Activated CD8-positive, alpha-beta memory T cell treated with anti-CD3 and anti-CD28 coated beads for 48 hours (primary cell): ENCODE data around the gene MYOF.
"Not testable (repeated sequence)": the region's sequence is repeated elsewhere in the genome, so short reads cannot be mapped to it uniquely, and the experiment has no call there.

ENCODE experiments used
- DNase-seq, 3 experiments: peaks; one replicate each; pipeline ENCODE4 v3.0.0-alpha.2; 2020; ENCODE audit warnings: low read depth in 2 of 3, low spot score in 2 of 3

The MYOF gene

DNA sequence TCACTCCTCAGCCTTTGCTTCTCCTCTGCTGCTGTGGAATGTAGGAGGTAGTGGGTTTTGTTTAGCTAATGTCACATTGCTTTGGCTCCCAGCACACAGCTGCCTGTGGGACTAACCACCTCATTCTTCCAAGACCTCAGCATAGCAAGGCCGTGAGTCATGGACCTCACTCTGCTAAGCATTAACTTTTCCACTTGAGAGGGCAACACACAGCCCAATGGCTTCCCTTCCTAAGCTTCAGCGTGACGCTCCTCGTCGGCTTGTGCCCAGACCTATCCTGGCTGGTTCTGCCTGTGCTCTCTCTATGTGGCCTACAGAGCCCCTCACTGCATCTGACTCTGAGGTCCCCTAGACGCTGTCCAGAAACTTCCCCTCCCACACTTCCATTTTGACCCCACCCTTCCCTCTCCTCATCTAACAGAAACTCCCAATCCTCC, 23.3 kb downstream of the MYOF start:
- DNase-seq, result no peak

DNA sequence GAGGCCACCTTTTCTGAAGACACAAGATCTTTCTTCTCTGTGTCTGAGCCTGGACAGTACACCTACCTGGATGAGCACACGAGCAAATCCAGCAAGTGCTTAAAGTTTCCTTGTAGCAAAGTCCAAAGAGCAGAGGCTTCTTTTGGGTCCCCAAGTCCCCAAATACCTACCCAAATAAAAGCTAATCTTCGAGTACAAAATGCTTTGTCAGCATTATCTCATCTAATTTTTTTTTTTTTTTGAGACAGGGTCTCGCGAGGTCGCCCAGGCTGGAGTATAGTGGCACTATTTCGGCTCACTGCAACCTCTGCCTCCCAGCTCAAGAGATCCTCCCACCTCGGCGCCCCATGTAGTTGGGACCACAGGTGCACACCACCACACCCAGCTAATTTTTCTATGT, 24.6 kb downstream of the MYOF start:
- DNase-seq, result no peak

DNA sequence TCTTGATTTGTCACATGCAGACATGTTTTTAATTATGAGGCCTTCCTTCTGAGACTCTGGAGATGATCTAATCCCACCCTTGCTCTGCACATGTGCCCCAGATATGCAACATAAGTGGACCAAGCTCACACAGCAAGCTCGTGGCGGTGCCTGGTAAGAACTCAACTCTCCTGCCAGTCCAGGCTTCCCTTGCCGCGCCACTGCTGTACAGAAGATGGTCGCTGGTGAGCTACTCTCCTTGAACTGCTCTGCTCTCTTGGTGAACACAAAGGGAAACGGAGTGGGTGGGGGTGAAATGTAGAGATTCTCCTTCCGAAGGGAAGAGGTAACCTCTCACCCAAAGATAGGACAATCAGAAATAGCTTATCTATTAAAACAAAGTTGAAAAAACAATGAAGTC, 25.7 kb downstream of the MYOF start:
- DNase-seq, result no peak

DNA sequence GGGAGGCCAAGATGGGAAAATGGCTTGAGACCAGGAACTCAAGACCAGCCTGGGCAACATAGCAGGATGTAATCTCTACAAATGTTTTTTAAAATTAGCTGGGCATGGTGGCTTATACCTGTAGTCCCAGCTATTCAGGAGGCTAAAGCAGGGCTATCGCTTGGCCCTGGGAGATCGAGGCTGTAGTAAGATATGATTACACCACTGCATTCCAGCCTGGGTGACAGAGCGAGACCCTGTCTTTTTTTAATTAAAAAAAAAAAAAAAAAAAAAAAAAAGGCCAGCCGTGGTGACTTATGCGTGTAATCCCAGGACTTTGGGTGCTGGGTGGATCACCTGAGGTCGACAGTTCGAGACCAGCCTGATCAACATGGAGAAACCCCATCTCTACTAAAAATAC, 27.4 kb downstream of the MYOF start:
- no peak for DNase-seq

DNA sequence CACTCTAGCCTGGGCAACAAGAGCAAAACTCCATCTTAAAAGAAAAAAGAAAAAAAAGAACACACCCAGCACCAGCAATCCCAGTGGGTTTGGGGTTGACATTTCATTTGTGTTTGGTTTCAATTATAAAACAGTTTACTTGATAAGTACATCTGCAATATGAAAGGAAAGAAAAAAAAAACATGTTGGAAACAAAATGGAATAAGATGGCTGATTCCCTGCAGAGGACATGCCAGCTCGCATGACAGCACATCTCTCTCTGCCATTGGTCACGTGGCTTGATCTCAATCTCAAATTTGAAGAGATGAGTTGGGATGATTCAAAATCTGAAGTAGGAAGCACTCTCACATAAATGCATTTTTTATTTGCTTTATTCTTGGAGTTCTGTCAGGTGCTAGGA, 28.0 kb downstream of the MYOF start:
- DNase-seq, result no peak

DNA sequence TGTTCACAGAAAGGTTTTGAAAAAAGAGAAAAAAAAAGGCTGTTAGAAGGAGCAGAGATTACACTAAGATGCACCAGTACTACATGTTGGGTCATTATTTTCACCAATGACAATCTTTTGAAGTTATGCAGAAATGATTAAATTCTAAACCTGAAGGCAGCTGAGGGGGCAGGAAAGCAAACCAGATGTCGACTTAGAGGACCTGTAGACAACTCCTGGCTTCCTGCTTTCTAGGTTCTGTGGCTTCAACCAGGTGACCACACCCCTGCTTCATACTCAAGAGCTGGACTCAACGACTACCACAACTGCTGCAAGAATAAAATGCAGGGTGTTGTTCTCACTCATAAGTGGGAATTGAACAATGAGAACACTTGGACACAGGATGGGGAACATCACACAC, 30.0 kb downstream of the MYOF start:
- no peak for DNase-seq

DNA sequence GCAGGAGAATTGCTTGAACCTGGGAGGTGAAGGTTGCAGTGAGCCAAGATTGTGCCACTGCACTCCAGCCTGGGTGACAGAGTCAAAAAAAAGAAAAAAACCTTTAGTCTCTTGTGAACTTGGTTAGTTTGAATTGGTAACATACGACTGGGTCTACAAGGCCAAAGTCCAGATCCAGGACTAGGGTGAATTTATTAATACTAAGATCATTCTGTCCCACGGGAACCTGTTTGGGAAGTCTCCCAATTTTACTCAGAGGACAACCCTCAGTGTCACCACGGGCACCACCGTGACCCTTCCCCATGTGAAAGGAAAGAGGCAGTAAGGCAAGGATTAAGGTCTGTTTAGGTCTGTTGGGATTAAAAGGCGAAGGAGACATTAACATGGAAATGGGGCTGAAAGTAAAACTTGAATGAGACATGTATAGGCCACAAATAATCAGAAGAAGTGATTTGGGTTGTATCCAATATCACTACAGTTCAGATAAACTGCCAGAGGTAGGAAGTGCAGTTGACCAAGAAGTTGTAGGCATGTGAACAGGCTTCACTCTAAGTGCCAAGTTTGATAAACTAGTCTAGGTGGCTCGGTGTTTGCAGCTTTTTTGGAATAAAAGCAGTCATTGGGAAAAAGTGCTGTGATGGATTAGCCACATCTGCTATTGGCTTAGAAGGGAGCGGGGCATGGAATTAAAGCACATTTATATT, 30.7 kb downstream of the MYOF start:
- DNase-seq, result no peak

DNA sequence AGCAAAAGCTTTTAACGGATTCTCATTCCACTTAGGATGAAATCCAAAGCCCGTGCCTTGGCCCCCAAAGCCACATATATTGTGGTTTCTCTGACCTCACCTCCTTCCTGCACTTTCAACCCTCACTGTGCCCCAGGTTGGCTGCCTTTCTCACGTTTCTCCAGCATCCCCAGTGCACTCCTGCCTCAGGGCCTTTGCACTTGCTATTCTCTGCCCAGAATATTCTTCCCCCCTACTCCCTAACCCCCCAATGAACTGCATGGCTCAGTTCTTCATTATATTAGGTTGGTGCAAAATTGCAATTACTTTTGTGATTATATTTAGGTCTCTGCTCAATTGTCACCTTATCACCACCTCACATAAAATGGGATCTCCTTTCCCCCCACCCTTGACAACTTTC, 34.2 kb downstream of the MYOF start:
- no peak for DNase-seq

DNA sequence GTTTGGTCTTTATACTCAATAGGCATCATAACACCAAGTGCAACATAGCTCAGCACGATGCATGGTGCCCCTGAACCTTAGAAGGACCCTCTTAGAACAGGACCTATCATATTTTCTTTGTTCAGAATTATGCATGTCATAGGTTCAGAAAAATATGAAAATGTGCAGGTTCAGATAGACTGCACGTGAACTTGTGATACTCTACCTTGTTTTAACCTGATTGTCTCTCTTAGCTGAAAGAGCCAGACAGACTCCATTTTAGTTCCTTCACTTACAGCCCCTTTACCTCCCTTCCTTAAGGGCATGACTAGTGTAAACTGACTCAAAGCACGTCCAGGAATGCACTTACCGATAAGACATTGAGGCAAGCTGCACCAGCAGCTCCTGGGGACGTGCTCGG, 35.1 kb downstream of the MYOF start:
- no peak for DNase-seq

DNA sequence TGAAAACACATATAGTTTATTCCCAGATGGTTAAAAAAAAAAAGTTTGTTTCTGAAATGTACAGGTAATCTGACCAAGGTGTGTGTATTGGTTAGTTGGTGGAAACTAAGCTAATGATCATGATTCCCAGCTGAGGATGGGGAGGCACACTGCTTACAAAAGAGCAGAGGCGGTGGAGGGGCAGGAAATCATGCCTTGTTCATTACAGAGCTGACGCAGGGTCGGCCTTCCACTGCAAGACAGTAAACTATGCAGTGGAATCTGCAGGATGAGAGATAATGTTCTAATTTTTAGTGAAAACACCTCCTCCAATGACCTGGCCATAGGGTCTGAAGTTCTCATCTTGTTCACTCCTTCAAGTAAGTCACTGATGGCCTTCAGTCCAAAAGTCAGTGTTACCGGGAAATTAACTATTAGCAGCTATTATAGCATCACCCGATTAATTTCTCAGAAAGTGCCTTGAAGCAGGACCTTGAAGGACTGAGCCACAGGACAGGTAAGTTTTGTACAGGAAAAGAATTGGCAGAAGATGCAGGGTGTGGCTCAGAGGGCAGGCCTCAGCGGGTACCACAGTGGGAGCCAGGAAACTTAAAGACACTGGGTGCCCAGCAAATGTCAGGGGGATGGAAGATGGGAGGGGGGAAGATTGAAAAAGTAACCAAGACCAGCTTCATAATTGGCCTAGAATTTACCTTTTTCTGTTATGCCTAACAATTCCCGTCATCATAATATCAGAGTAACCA, 36.0 kb downstream of the MYOF start:
- DNase-seq, result no peak

DNA sequence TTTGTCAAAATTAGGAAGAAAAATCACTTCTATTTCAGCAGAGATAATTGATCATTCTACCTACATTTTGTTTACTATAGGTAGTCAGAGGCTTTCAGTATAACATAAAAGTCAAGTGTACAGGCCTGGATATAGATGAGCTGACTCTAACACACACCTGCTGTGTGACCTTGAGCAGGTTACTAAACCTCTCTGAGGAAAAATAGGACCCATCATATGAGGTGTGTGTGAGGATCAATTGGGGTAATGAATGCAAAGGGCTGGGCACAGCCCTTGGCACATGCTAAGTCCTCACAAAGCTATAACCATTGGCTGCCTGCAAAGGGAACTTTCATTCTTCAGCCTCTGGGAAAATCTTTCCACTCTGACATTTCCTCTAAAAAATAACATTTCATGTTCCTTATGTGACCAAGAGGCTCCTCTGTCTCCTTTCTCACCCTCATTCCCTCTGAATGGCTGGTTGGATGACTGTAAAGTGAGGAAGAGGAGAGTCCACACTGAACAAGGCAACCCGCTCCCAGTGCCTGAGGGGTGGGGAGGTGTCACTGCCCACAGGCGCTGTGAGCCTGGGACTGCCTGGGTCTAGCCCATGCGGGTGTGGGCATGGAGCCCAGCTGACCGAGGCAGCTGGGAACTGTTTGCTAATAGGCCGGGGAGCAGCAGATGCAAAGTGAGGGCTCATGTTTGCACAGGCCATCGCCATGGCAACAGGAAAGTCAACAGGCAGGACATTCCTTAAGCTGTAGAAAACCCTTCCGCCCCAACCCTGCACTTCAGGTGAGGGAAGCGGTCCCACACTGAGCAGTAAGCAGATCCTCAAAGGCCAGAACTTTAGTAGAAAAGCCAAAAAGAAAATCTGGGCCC, 36.8 kb downstream of the MYOF start:
- DNase-seq, result no peak

DNA sequence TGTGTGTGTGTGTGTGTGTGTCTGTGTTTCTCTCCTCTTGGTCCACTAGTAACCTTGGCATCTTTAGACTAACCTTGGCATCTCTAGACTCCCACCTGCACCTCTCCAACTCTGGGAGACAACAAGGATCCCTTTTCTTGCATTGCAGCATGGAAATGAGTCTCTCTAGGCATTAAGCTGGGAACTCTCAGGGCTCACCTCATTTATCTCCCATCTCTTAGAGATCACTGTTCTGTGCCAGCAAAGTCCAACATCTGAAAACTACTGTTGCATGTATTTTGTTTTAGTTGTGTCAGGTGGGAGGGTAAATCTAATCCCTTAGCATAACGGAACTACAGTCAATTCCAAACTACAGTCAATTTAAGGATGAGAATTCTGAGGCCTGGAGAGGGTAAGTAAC, 38.7 kb downstream of the MYOF start:
- DNase-seq, result no peak

DNA sequence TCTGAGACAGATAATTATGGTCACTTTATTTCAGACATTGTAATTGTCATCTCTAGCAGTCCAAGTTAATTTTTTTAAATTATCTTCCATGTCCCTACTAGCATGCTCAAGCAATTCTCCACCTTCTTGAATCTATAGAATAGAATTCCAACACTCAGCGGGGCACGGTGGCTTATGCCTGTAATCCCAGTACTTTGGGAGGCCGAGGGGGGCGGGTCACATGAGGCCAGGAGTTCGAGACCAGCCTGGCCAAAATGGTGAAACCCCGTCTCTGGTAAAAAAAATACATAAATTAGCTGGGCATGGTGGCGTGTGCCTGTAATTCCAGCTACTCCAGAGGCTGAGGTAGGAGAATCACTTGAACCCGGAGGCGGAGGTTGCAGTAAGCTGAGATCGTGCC, 39.4 kb downstream of the MYOF start:
- not testable (repeated sequence) for DNase-seq

DNA sequence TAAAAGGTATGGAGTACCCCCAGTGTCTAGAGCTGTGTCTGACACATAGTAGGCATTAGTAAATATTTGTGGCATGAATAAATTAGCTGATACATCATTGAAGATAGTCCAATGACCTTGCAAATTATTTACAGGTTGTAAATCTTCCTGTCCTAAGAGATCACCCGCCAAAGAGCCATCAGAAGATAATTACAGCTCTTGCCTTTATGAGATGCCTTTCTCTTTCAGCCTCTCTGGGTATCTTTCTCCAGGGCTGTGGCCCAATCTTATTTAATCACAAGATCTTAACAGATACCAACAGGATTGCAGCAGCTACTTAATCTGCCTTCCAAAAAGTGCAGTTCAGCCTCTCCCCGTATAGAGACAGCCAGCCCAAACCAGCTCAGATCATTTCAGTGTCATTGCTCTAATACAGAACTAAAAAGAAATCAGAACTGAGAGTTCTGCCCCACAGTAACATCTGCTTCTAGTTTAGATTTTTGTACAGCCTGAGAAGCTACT, 41.5 kb downstream of the MYOF start:
- DNase-seq, result no peak

DNA sequence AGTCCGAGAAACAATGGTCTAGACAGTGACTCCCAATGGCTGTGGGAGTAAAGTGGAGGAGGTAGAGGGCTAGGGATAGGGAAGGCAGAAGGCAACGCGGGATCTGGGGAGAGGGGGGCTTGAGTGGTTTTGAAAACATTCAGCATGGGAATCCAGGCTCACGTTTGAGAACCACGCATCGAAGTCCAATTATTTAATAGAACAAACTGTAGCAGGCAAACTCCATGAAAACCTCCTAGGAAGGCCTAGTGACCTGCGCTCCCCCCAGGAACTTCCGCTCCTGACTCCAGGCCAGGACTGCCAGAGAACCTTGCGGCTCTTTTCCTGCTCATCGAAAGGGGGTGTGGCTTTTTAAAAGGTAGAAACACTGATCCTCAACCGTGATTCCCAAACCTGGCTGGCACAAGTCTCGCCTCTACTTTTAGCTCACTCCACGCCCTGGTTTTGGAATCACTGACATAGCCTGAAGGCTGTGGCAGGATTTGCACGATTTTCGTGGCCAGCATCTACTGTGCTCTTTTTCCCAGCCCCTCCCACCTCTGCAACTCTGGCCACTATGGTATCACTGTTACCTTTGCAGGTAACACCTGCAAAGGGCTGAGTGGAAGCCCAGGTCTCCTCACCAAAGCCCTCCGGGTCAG, 43.4 kb downstream of the MYOF start:
- no peak for DNase-seq

DNA sequence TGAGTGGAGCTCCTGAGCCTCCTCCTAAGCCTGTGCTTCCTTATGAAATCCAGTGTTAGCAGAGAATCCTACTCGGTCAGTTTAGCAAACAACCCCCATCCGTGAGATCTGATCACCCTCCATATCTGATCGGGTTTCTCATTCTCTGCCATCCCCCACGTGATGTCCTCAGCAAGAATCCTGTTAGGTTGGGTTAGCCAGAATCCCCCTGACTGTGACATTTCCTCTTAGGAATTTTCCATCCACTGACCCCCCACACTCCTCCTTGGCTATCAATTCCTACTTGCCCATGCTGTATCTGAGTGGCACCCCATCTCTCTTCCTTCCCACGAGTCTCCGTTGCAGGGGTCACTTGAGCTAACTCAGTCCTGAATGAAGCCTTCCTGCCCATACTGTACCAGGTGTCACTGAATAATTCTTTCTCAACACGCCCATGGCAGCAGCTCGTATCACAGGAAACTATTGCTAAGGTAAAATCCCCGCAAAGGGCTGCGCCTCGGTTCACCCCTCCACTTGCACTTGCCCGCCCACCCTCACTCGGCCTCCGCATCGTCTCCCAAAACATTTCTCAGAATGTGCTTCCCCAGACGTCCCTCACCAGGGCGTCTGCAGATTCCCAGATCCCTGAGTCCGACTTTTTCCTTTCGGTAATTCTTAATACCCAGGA, 44.1 kb downstream of the MYOF start:
- DNase-seq, result no peak

DNA sequence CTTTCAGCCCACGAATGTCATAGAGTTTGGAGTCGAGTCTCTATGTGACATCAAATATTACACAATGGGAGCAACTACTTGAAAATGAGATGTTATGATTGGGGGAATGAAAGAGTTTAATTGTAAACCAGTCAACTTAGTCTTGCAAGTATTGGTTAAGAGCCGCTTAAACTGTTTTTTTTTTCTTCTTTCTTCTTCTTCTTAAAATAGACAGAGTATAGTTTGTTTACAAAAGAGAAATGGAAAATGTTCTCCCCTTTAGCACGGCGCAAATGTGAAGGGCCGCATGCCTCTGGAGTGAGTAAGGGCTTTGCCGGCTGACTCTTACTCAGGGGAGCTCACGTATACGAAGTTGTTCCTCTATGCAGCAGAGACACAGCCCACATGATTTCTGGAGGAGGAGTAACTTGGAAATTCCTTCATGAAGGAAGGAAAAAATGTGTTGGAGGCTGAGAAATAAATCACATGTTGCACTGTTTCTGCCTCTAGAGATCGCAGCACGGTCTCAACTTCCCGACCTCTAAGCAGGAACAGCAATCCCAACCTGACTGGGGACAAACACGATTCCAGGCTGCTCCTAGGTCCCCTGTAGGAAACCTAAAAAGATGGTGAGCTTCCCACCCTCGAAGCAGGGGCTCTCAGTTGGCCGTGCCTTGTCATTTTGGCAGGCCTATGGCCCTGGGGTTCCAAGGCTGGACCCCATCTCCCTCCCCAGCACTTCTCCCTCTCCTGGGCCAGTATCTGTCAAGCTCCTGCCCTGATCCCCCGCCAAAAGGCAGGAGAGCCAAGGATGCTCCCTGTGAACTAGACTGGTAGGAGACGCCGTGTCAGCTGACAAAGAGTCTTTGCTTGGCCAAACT, 44.8 kb downstream of the MYOF start:
- no peak for DNase-seq

DNA sequence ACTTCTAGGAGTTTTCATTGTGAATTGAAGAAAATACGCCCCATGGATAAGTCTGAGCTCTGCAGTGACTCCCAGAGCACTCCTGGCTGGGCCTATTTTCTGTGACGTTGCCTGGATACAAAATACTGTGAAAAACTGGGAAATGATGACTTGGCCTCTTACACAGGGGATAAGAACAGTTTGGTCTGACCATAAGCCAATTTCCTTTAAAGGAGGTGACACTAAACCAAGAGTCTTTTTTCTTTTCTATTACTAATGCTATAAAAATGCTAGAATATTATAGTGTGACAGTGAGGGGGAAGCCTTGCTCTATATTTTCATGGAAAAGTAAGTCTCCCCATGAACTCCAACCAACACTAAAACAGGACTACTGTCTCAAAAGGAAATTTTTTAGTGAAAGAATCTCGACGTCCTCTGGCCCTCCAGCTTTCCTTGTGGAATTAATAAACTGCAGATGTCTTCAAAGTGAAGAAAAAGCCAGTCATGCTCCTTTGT, 45.5 kb downstream of the MYOF start:
- DNase-seq, result no peak

DNA sequence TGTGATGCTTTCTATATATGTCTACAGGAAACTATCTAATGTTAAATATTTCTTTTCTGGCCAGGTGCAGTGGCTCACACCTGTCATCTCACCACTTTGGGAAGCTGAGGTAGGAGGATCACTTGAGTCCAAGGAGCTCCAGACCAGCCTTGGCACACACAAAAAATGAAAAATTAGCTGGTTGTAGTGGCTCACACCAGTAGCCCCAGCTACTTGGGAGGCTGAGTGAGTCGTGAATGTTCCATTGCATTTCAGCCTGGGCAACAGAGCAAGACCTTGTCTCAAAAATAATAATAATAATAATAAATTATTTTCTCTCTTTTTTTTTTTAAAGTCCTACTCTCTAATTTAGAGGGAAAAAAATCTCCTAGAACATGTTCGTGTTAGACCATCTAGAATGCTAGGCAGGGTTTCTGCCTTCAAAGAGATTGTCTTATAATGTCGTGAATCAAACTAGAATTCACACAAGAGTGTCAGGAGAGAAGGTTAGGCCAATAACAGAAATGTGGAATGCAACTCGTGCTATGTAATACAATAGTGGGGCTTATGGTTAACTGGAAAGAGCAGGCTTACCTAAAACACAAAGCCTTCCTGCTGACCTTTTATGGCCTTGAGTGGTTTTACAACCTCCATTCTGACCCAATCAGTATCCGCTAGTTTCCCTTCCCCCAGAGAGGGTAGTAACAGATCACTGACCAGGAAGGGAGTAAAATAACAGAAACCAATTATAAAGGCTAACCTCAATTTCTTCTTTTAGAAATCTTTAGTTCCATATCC, 46.3 kb downstream of the MYOF start:
- DNase-seq, result no peak
